SU-DHL-6 (cell line): Measurements from ENCODE around the gene TJP2.

Experiments
- CTCF ChIP-seq: fragments of 200-600 bp; sonication (generic); IDR thresholded peaks from one replicate; pipeline ENCODE4 v1.5.1; 2017; ENCODE audit warnings: antibody characterized with exemption, mild to moderate bottlenecking, low read length, moderate library complexity; ENCODE audit not compliant: insufficient read depth, poor library complexity, severe bottlenecking
- EZH2phosphoT487 ChIP-seq: fragments of 200-600 bp; sonication (generic), shearing (Covaris generic); conservative IDR thresholded peaks from 2 replicates; pipeline ENCODE4 v1.6.1; 2018; ENCODE audit warnings: mild to moderate bottlenecking, antibody characterized with exemption, low read length, moderate library complexity, mixed read lengths

GRCh38 chr9:69184266-69184665 is 10.2 kb downstream of the TJP2 start:
- TF ChIP-seq CTCF (no peak), EZH2phosphoT487 (no peak)
